Heart left ventricle (tissue), 13 donors: ENCODE measurements around the gene SPP1.

Experiments
- CTCF ChIP-seq, 12 donors: fragments of 200-600 bp; sonication (generic) in 4 of 12; IDR thresholded peaks; one replicate each; pipeline versions ENCODE4 v1.5.0 to v1.8.0; 2018 to 2022; ENCODE audit warnings: antibody characterized with exemption in 12 of 12, mild to moderate bottlenecking in 5 of 12
- POLR2A ChIP-seq, 2 donors: fragments of 450-650 bp; IDR thresholded peaks; one replicate each; pipeline ENCODE4 v1.6.1; 2017; ENCODE audit warnings: antibody characterized with exemption in 2 of 2, mild to moderate bottlenecking in 2 of 2, moderate library complexity in 2 of 2
- donor health status: ischemic (EF 13 %, LVEDD 7.1; RV severe dilation, severe dysfunction).
- donor health status: DM: no; HTN: yes; CAD: no.
- donor health status: DM: no; HTN: no; CAD: no.
- donor health status: ischemic (EF 25% LVEDD 6.9; RV normal size, moderate dysfunction).
- donor health status: ischemic (EF 25% LVEDD 5.7; RV mildly dilated, moderate dysfunction).
- donor health status: ischemic (EF 35%, LVEDD 5.7; RV mildly dilated, moderate dysfunction).
- donor health status: nonischemic (EF 11% LVEDD 7.7; RV severe dilation, severe dysfunction).
- donor health status: DM: yes; HTN: yes; CAD: no.
- donor health status: PGD.
- donor health status: ischemic (EF 29% LVEDD 5.4; RV normal size, mild dysfunction).
- donor health status: nonischemic (EF 23%, LVEDD 6.1; RV moderate dilation, normal function).

DNA sequence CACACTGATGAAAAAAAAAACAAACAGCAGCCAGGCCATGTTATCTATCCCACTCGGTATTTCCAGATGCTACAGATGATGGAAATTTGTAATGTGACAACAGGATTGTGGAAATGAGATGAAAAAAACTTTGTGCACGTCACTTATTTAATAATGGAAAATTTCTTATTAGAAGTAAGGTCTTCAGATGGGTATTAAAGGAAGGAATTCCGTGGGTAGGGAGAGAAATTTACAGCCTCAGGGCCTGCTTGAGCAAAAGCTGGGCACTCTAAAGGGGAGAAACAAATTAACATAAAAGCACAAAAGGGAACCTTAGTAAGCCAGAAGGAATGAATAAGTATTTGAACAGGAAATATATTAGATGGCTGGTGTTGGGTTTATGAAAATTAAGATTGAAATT is 27.7 kb downstream of the SPP1 start:
- TF ChIP-seq CTCF (IDR thresholded peaks at IDR 0.05) (no peak), POLR2A (IDR thresholded peaks at IDR 0.05) (no peak)
